Loucy (cell line): ENCODE data around the gene BTBD9.

Source experiments
- EZH2phosphoT487 ChIP-seq: fragments of 200-600 bp; IDR thresholded peaks from 2 replicates; pipeline ENCODE4 v1.6.1; 2018; ENCODE audit warnings: antibody characterized with exemption, mild to moderate bottlenecking, moderate library complexity, borderline replicate concordance
- TF ChIP-seq, protein P1 (sequence below): fragments of 200-600 bp; sonication (generic); conservative IDR thresholded peaks from 2 replicates; pipeline ENCODE4 v1.5.1; 2014; ENCODE audit warnings: mild to moderate bottlenecking, antibody characterized with exemption, low read length

GRCh38 chr6:38467566-38467965, 172.2 kb downstream of the BTBD9 start:
- TF ChIP-seq, protein P1, sequence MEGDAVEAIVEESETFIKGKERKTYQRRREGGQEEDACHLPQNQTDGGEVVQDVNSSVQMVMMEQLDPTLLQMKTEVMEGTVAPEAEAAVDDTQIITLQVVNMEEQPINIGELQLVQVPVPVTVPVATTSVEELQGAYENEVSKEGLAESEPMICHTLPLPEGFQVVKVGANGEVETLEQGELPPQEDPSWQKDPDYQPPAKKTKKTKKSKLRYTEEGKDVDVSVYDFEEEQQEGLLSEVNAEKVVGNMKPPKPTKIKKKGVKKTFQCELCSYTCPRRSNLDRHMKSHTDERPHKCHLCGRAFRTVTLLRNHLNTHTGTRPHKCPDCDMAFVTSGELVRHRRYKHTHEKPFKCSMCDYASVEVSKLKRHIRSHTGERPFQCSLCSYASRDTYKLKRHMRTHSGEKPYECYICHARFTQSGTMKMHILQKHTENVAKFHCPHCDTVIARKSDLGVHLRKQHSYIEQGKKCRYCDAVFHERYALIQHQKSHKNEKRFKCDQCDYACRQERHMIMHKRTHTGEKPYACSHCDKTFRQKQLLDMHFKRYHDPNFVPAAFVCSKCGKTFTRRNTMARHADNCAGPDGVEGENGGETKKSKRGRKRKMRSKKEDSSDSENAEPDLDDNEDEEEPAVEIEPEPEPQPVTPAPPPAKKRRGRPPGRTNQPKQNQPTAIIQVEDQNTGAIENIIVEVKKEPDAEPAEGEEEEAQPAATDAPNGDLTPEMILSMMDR, result no peak
- TF ChIP-seq EZH2phosphoT487, result no peak
